GM23338 (cell line): ENCODE measurements around the gene CNTNAP2. TPM values are rescaled to one million over a fixed set of nuclear protein-coding genes. Genes with fewer than 3 reads are reported as not detected.
"Not testable (repeated sequence)": the region's sequence is repeated elsewhere in the genome, so short reads cannot be mapped to it uniquely, and the experiment has no call there.

Source experiments
- ATAC-seq: fragments of 200-7000 bp; cut with Tn5 transposase; 3 replicates; pipeline ENCODE4 v1.9.1; 2020
- DNase-seq: peaks from one replicate; pipeline ENCODE4 v3.0.0-alpha.2; 2015; ENCODE audit warnings: low spot score
- H2AFZ ChIP-seq: fragments of 200-600 bp; sonication (generic); 2 replicates; pipeline ENCODE4 v1.8.0; 2016; ENCODE audit warnings: antibody characterized with exemption, mild to moderate bottlenecking, moderate library complexity
- H3F3A ChIP-seq: fragments of 200-600 bp; sonication (generic); replicated peaks from 2 replicates; pipeline ENCODE4 v1.8.0; 2017; ENCODE audit warnings: antibody characterized with exemption, mixed run types, low read depth
- H3K27ac ChIP-seq: fragments of 200-600 bp; sonication (generic); 2 replicates; pipeline ENCODE4 v1.6.1; 2016; ENCODE audit warnings: low read depth
- H3K27me3 ChIP-seq: fragments of 200-600 bp; sonication (generic); 2 replicates; pipeline ENCODE4 v1.8.0; 2016; ENCODE audit warnings: mild to moderate bottlenecking, mixed run types, moderate library complexity; ENCODE audit not compliant: insufficient read depth
- H3K36me3 ChIP-seq: fragments of 200-600 bp; sonication (generic); 2 replicates; pipeline ENCODE4 v1.8.0; 2016; ENCODE audit warnings: mild to moderate bottlenecking; ENCODE audit not compliant: insufficient read depth
- H3K4me1 ChIP-seq: fragments of 200-600 bp; sonication (generic); 2 replicates; pipeline ENCODE4 v1.8.0; 2016; ENCODE audit warnings: mild to moderate bottlenecking, moderate library complexity; ENCODE audit not compliant: insufficient read depth
- H3K4me2 ChIP-seq: fragments of 200-600 bp; sonication (generic); 2 replicates; pipeline ENCODE4 v1.7.1; 2017; ENCODE audit warnings: mixed run types
- H3K4me3 ChIP-seq: fragments of 200-600 bp; sonication (generic); 2 replicates; pipeline ENCODE4 v1.6.1; 2016; ENCODE audit warnings: mixed run types
- H3K79me2 ChIP-seq: fragments of 200-600 bp; sonication (generic); replicated peaks from 2 replicates; pipeline ENCODE4 v1.8.0; 2017; ENCODE audit warnings: mild to moderate bottlenecking; ENCODE audit not compliant: insufficient read depth
- H3K9me2 ChIP-seq: fragments of 200-600 bp; sonication (generic); 2 replicates; pipeline ENCODE4 v1.8.0; 2017; ENCODE audit not compliant: insufficient read depth
- H4K20me1 ChIP-seq: fragments of 200-600 bp; sonication (generic); replicated peaks from 2 replicates; pipeline ENCODE4 v1.8.0; 2017; ENCODE audit warnings: mild to moderate bottlenecking; ENCODE audit not compliant: insufficient read depth
- H3K27ac Mint-ChIP-seq: 2 replicates; pipeline ENCODE4 v1.8.0; 2020; ENCODE audit warnings: inconsistent platforms, mild to moderate bottlenecking, moderate library complexity, mixed read lengths
- H3K27me3 Mint-ChIP-seq: 3 replicates; pipeline ENCODE4 v1.8.0; 2022; ENCODE audit warnings: low read depth, mild to moderate bottlenecking, moderate library complexity, mixed read lengths, inconsistent platforms; ENCODE audit not compliant: insufficient read depth, poor library complexity
- H3K36me3 Mint-ChIP-seq: 3 replicates; pipeline ENCODE4 v1.8.0; 2021; ENCODE audit warnings: low read depth, mild to moderate bottlenecking, inconsistent platforms, moderate library complexity, mixed read lengths
- H3K4me1 Mint-ChIP-seq: 3 replicates; pipeline ENCODE4 v1.8.0; 2020; ENCODE audit warnings: mild to moderate bottlenecking, inconsistent platforms, mixed read lengths
- H3K4me3 Mint-ChIP-seq: 3 replicates; pipeline ENCODE4 v1.8.0; 2021; ENCODE audit warnings: moderate library complexity, mild to moderate bottlenecking, inconsistent platforms, mixed read lengths
- H3K9me3 Mint-ChIP-seq: 3 replicates; pipeline ENCODE4 v1.8.0; 2020; ENCODE audit warnings: moderate library complexity, mild to moderate bottlenecking, inconsistent platforms, mixed read lengths
- CREB1 ChIP-seq: fragments of 250-450 bp; sonication (Bioruptor Pico); IDR thresholded peaks from 2 replicates; pipeline ENCODE4 v1.5.0; 2020; ENCODE audit warnings: low read depth, mild to moderate bottlenecking, moderate library complexity
- JUNB ChIP-seq: IDR thresholded peaks from one replicate; pipeline ENCODE4 v1.6.1; 2016; ENCODE audit warnings: antibody characterized with exemption; ENCODE audit not compliant: unreplicated experiment
- POLR2AphosphoS5 ChIP-seq: IDR thresholded peaks from 2 replicates; pipeline ENCODE4 v1.6.1; 2016; ENCODE audit warnings: antibody characterized with exemption, low read depth
- STAT1 ChIP-seq: IDR thresholded peaks from one replicate; pipeline ENCODE4 v1.6.1; 2016; ENCODE audit warnings: antibody characterized with exemption; ENCODE audit not compliant: unreplicated experiment
- ZNF114 ChIP-seq: fragments of 250-450 bp; sonication (Bioruptor Pico); IDR thresholded peaks from 2 replicates; pipeline ENCODE4 v1.5.0; 2020; ENCODE audit warnings: mild to moderate bottlenecking, moderate library complexity
- polyA plus RNA-seq: library from polyadenylated mRNA; unstranded; fragments of >200 nt; fragmentation: Nextera tagmentation; extraction: Ambion mirVana; gene quantifications from 2 replicates; pipeline ENCODE4 v1.2.1, GENCODE V29; 2016
- total RNA-seq: library from RNA; depleted of rRNA; stranded (reverse); fragments of >200 nt; shearing (Covaris generic); gene quantifications from 2 replicates; pipeline ENCODE4 v1.2.3, GENCODE V29; 2014
- TF ChIP-seq, protein P1 (sequence below): IDR thresholded peaks from 2 replicates; pipeline ENCODE4 v1.6.1; 2016; ENCODE audit warnings: antibody characterized with exemption
- TF ChIP-seq, protein P2 (sequence below): fragments of 250-450 bp; sonication (Bioruptor Pico); IDR thresholded peaks from 2 replicates; pipeline ENCODE4 v1.5.0; 2020; ENCODE audit warnings: mild to moderate bottlenecking, moderate library complexity

Gene CNTNAP2
- total and polyA plus RNA-seq, 2 experiments from 2014 or later, result 38.2 to 61.3 TPM

DNA sequence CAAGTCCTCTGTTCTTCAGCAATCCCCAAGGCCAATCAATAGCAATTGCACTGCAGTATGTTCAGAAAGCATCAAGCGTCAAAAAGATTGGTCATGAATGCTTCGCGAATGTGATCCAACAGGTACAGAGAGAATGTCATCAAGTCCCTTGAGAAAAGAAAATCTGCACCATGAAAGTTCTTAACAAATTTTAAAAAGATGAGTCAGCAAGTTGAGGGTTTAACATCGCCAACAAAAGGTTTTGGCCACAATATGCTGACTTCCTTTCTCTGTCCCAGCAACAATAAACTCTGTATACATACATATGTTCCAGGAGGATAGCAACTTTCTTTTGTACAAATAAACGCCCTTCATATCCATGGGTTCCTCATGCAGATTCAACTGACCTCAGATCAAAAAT is 2305.4 kb downstream of the CNTNAP2 start:
- Histone ChIP-seq H3F3A (no peaks in the 10 kb centered on the region), H4K20me1 (no peaks in the 10 kb centered on the region), H3K79me2 (no peaks in the 10 kb centered on the region), H3K4me2 (no peak overlapping the region), H3K27ac (no peak overlapping the region), H3K4me3 (no peak overlapping the region), H3K9me2 (0 out of 2 replicates have a peak, but pooled peaks cover 3% of the 10 kb centered on the region), H3K27me3 (no peaks in the 10 kb centered on the region), H3K4me1 (no peaks in the 10 kb centered on the region), H2AFZ (no peak overlapping the region), H3K36me3 (0 out of 2 replicates have a peak, but pooled peaks cover 3% of the 10 kb centered on the region)
- Mint-ChIP-seq H3K4me1 (no peaks in the 10 kb centered on the region; the same call in 2 of the 3 replicates), H3K4me3 (no peak overlapping the region), H3K36me3 (peaks cover 50% of the 10 kb centered on the region), H3K27me3 (peaks cover 1% of the 10 kb centered on the region), H3K9me3 (peaks cover 36% of the 10 kb centered on the region), H3K27ac (no peak overlapping the region)
- DNase-seq (no peak), ATAC-seq (no peak)
- TF ChIP-seq, protein P1, sequence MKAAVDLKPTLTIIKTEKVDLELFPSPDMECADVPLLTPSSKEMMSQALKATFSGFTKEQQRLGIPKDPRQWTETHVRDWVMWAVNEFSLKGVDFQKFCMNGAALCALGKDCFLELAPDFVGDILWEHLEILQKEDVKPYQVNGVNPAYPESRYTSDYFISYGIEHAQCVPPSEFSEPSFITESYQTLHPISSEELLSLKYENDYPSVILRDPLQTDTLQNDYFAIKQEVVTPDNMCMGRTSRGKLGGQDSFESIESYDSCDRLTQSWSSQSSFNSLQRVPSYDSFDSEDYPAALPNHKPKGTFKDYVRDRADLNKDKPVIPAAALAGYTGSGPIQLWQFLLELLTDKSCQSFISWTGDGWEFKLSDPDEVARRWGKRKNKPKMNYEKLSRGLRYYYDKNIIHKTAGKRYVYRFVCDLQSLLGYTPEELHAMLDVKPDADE, result no peak
- TF ChIP-seq JUNB (no peak), STAT1 (no peak), ZNF114 (CRISPR knock-in tag) (no peak), POLR2AphosphoS5 (no peak), CREB1 (no peak)
- TF ChIP-seq, protein P2, sequence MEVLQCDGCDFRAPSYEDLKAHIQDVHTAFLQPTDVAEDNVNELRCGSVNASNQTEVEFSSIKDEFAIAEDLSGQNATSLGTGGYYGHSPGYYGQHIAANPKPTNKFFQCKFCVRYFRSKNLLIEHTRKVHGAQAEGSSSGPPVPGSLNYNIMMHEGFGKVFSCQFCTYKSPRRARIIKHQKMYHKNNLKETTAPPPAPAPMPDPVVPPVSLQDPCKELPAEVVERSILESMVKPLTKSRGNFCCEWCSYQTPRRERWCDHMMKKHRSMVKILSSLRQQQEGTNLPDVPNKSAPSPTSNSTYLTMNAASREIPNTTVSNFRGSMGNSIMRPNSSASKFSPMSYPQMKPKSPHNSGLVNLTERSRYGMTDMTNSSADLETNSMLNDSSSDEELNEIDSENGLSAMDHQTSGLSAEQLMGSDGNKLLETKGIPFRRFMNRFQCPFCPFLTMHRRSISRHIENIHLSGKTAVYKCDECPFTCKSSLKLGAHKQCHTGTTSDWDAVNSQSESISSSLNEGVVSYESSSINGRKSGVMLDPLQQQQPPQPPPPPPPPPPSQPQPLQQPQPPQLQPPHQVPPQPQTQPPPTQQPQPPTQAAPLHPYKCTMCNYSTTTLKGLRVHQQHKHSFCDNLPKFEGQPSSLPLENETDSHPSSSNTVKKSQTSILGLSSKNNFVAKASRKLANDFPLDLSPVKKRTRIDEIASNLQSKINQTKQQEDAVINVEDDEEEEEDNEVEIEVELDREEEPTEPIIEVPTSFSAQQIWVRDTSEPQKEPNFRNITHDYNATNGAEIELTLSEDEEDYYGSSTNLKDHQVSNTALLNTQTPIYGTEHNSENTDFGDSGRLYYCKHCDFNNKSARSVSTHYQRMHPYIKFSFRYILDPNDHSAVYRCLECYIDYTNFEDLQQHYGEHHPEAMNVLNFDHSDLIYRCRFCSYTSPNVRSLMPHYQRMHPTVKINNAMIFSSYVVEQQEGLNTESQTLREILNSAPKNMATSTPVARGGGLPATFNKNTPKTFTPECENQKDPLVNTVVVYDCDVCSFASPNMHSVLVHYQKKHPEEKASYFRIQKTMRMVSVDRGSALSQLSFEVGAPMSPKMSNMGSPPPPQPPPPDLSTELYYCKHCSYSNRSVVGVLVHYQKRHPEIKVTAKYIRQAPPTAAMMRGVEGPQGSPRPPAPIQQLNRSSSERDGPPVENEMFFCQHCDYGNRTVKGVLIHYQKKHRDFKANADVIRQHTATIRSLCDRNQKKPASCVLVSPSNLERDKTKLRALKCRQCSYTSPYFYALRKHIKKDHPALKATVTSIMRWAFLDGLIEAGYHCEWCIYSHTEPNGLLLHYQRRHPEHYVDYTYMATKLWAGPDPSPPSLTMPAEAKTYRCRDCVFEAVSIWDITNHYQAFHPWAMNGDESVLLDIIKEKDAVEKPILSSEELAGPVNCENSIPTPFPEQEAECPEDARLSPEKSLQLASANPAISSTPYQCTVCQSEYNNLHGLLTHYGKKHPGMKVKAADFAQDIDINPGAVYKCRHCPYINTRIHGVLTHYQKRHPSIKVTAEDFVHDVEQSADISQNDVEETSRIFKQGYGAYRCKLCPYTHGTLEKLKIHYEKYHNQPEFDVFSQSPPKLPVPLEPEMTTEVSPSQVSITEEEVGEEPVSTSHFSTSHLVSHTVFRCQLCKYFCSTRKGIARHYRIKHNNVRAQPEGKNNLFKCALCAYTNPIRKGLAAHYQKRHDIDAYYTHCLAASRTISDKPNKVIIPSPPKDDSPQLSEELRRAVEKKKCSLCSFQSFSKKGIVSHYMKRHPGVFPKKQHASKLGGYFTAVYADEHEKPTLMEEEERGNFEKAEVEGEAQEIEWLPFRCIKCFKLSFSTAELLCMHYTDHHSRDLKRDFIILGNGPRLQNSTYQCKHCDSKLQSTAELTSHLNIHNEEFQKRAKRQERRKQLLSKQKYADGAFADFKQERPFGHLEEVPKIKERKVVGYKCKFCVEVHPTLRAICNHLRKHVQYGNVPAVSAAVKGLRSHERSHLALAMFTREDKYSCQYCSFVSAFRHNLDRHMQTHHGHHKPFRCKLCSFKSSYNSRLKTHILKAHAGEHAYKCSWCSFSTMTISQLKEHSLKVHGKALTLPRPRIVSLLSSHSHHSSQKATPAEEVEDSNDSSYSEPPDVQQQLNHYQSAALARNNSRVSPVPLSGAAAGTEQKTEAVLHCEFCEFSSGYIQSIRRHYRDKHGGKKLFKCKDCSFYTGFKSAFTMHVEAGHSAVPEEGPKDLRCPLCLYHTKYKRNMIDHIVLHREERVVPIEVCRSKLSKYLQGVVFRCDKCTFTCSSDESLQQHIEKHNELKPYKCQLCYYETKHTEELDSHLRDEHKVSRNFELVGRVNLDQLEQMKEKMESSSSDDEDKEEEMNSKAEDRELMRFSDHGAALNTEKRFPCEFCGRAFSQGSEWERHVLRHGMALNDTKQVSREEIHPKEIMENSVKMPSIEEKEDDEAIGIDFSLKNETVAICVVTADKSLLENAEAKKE, result no peak

DNA sequence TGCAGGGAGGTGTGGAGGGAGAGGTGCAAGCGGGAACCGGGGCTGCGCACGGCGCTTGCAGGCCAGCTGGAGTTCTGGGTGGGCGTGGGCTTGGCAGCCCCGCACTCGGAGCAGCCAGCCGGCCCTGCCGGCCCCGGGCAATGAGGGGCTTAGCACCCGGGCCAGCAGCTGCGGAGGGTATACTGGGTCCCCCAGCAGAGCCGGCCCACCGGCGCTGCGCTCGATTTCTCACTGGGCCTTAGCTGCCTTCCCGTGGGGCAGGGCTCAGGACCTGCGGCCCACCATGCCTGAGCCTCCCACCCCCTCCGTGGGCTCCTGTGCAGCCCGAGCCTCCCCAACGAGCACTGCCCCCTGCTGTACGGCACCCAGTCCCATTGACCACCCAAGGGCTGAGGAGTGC is 2309.8 kb downstream of the CNTNAP2 start:
- not testable (repeated sequence) for H4K20me1 ChIP-seq, DNase-seq, H3K4me2 ChIP-seq, H3K27me3 Mint-ChIP-seq, H3K4me1 Mint-ChIP-seq, H3K79me2 ChIP-seq, H3K4me3 Mint-ChIP-seq, H3K36me3 ChIP-seq, H2AFZ ChIP-seq, H3K27ac ChIP-seq, ATAC-seq, H3K9me2 ChIP-seq, H3K27ac Mint-ChIP-seq, H3F3A ChIP-seq, H3K4me1 ChIP-seq, H3K27me3 ChIP-seq, H3K4me3 ChIP-seq
- peaks cover 48% of the 10 kb centered on the region for H3K9me3 Mint-ChIP-seq
- peaks cover 53% of the 10 kb centered on the region for H3K36me3 Mint-ChIP-seq

DNA sequence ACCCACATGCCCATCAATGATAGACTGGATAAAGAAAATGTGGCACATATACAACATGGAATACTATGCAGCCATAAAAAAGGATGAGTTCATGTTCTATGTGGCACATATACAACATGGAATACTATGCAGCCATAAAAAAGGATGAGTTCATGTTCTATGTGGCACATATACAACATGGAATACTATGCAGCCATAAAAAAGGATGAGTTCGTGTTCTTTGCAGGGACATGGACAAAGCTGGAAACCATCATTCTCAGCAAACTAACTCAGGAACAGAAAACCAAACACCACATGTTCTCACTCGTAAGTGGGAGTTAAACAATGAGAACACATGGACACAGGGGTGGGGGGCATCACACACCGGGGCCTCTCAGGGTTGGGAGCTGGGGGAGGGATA is 2314.1 kb downstream of the CNTNAP2 start:
- H3K9me2 ChIP-seq, H3K4me3 Mint-ChIP-seq, H3K4me2 ChIP-seq, DNase-seq, H3K79me2 ChIP-seq, H3K36me3 ChIP-seq, H4K20me1 ChIP-seq, H2AFZ ChIP-seq, H3K4me3 ChIP-seq, H3K27ac ChIP-seq, H3K4me1 ChIP-seq, H3K27me3 Mint-ChIP-seq, H3K4me1 Mint-ChIP-seq, H3F3A ChIP-seq, H3K27ac Mint-ChIP-seq, H3K27me3 ChIP-seq, ATAC-seq: not testable (repeated sequence)
- peaks cover 16% of the 10 kb centered on the region for H3K36me3 Mint-ChIP-seq
- peaks cover 19% of the 10 kb centered on the region for H3K9me3 Mint-ChIP-seq
